ENCODE data around the gene DICER1. TPM values are rescaled to one million over a fixed set of nuclear protein-coding genes. Genes with fewer than 3 reads are reported as not detected.

DICER1 gene
- polyA plus RNA-seq, 1 donor from 2014 or later, result 93.8 TPM

DNA sequence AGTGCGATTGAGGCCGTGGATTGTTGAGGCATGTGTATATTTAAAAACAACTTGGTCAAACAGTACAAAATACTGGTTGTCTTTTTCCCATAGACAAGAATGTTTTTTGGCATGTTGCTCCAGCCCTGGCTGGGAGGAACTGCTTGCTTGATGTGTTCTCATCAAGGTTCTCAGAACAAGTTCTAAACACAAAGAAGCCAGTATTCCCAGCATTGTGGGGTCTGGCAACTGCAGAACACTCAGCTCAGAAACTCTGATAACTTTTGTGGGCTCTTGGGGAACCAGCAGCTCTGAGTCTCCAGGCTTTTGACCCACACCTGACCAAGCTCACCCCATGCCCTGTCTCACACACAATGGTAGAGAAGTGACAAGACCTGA, 27.1 kb upstream of the DICER1 start:
- Histone ChIP-seq H3K9ac (ENCODE audit: low read length) (no peak overlapping the region), H3F3A (ENCODE audit: insufficient read depth, low read length, poor library complexity, severe bottlenecking) (no peaks in the 10 kb centered on the region), H3K27ac (ENCODE audit: low read length) (no peak overlapping the region), H2AFZ (ENCODE audit: low read depth, low read length) (no peak overlapping the region), H3K36me3 (ENCODE audit: insufficient read depth, low read length) (no peaks in the 10 kb centered on the region), H3K4me2 (ENCODE audit: low read length) (no peak overlapping the region), H3K4me3 (ENCODE audit: low read length) (no peak overlapping the region), H3K79me2 (replicated peaks; ENCODE audit: insufficient read depth, low read length) (no peaks in the 10 kb centered on the region), H3K27me3 (ENCODE audit: insufficient read depth, low read depth, low read length) (no peaks in the 10 kb centered on the region), H4K20me1 (ENCODE audit: insufficient read depth) (no peaks in the 10 kb centered on the region), H3K9me2 (ENCODE audit: insufficient read depth, low read length) (no peaks in the 10 kb centered on the region), H3K9me3 (ENCODE audit: low read length) (no peaks in the 10 kb centered on the region)
- no peak for TF ChIP-seq EP300 (conservative IDR thresholded peaks at IDR 0.05; ENCODE audit: poor library complexity, severe bottlenecking)
- TF ChIP-seq TAF1 (IDR thresholded peaks at IDR 0.05; ENCODE audit: low read depth), result no peak
- no peak for TF ChIP-seq RAD21 (conservative IDR thresholded peaks at IDR 0.05)
- TF ChIP-seq, protein P1, sequence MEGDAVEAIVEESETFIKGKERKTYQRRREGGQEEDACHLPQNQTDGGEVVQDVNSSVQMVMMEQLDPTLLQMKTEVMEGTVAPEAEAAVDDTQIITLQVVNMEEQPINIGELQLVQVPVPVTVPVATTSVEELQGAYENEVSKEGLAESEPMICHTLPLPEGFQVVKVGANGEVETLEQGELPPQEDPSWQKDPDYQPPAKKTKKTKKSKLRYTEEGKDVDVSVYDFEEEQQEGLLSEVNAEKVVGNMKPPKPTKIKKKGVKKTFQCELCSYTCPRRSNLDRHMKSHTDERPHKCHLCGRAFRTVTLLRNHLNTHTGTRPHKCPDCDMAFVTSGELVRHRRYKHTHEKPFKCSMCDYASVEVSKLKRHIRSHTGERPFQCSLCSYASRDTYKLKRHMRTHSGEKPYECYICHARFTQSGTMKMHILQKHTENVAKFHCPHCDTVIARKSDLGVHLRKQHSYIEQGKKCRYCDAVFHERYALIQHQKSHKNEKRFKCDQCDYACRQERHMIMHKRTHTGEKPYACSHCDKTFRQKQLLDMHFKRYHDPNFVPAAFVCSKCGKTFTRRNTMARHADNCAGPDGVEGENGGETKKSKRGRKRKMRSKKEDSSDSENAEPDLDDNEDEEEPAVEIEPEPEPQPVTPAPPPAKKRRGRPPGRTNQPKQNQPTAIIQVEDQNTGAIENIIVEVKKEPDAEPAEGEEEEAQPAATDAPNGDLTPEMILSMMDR (IDR thresholded peaks at IDR 0.05; ENCODE audit: poor library complexity, severe bottlenecking), result no peak
- TF ChIP-seq, protein P2, sequence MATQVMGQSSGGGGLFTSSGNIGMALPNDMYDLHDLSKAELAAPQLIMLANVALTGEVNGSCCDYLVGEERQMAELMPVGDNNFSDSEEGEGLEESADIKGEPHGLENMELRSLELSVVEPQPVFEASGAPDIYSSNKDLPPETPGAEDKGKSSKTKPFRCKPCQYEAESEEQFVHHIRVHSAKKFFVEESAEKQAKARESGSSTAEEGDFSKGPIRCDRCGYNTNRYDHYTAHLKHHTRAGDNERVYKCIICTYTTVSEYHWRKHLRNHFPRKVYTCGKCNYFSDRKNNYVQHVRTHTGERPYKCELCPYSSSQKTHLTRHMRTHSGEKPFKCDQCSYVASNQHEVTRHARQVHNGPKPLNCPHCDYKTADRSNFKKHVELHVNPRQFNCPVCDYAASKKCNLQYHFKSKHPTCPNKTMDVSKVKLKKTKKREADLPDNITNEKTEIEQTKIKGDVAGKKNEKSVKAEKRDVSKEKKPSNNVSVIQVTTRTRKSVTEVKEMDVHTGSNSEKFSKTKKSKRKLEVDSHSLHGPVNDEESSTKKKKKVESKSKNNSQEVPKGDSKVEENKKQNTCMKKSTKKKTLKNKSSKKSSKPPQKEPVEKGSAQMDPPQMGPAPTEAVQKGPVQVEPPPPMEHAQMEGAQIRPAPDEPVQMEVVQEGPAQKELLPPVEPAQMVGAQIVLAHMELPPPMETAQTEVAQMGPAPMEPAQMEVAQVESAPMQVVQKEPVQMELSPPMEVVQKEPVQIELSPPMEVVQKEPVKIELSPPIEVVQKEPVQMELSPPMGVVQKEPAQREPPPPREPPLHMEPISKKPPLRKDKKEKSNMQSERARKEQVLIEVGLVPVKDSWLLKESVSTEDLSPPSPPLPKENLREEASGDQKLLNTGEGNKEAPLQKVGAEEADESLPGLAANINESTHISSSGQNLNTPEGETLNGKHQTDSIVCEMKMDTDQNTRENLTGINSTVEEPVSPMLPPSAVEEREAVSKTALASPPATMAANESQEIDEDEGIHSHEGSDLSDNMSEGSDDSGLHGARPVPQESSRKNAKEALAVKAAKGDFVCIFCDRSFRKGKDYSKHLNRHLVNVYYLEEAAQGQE (IDR thresholded peaks at IDR 0.05; ENCODE audit: borderline replicate concordance), result no peak
- TF ChIP-seq MXI1 (conservative IDR thresholded peaks at IDR 0.05; ENCODE audit: poor library complexity, severe bottlenecking), result no peak
- no peak for TF ChIP-seq POLR2AphosphoS5 (IDR thresholded peaks at IDR 0.05)
- TF ChIP-seq SMC3 (conservative IDR thresholded peaks at IDR 0.05; ENCODE audit: poor library complexity), result no peak
- TF ChIP-seq EZH2 (IDR thresholded peaks at IDR 0.05; ENCODE audit: borderline replicate concordance, insufficient read depth, low read length, poor library complexity, severe bottlenecking), result no peak

DNA sequence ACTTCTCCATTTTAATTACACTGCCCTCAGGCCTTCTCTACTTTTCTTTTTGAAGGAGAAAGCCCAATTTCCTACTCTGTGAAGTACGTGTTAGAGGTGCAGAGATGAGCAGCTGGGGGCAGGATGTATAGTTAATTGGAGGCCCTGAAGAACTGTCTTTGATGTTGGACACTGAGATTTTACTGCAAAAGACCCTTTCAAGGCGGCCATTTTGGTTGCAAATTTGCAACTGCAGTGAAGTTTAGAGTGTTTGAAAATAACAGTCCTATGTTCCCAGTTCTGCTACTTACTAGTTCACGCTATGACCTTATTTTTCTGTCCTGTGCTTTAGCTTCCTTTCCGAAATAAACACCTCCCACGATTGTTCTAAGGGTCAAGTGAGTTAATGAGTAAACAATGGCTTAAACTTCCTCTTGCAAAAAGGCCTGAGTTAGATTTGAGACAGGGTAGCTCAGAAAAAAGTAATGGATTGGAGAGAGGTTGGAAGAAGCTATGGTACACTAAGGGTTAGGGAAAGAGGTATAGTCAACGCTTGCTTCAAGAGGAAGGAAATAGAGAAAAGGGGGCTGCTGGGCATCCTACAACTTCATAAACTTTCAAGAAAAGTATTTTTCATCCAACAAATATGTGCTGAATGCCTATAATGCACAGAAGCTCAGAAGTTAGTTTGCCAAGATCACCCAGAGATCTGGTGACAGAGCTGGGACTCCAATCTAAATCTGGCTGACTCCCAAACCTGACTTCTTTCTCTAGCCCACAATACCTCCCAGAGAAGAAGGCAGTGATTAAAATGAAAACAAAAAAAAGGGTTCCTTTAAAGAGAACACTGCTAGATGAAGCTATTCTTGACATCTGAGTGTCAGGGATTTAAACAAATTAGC, 26.4 kb upstream of the DICER1 start:
- no peaks in the 10 kb centered on the region for H3K9me2 ChIP-seq (ENCODE audit: insufficient read depth, low read length)
- no peak overlapping the region for H2AFZ ChIP-seq (ENCODE audit: low read depth, low read length)
- H3K79me2 ChIP-seq (replicated peaks; ENCODE audit: insufficient read depth, low read length), result no peaks in the 10 kb centered on the region
- TF ChIP-seq EP300 (conservative IDR thresholded peaks at IDR 0.05; ENCODE audit: poor library complexity, severe bottlenecking), result no peak
- TF ChIP-seq, protein P1 (IDR thresholded peaks at IDR 0.05; ENCODE audit: poor library complexity, severe bottlenecking), result no peak
- no peak for TF ChIP-seq EZH2 (IDR thresholded peaks at IDR 0.05; ENCODE audit: borderline replicate concordance, insufficient read depth, low read length, poor library complexity, severe bottlenecking)
- no peak for TF ChIP-seq TAF1 (IDR thresholded peaks at IDR 0.05; ENCODE audit: low read depth)
- TF ChIP-seq RAD21 (conservative IDR thresholded peaks at IDR 0.05), result no peak
- H3F3A ChIP-seq (ENCODE audit: insufficient read depth, low read length, poor library complexity, severe bottlenecking), result no peaks in the 10 kb centered on the region
- H3K27me3 ChIP-seq (ENCODE audit: insufficient read depth, low read depth, low read length), result no peaks in the 10 kb centered on the region
- H4K20me1 ChIP-seq (ENCODE audit: insufficient read depth), result no peaks in the 10 kb centered on the region
- no peak overlapping the region for H3K27ac ChIP-seq (ENCODE audit: low read length)
- no peak overlapping the region for H3K9ac ChIP-seq (ENCODE audit: low read length)
- H3K4me3 ChIP-seq (ENCODE audit: low read length), result no peak overlapping the region
- no peaks in the 10 kb centered on the region for H3K9me3 ChIP-seq (ENCODE audit: low read length)
- no peak overlapping the region for H3K4me2 ChIP-seq (ENCODE audit: low read length)
- no peaks in the 10 kb centered on the region for H3K36me3 ChIP-seq (ENCODE audit: insufficient read depth, low read length)

Data from neural cell (in vitro differentiated cells).